Smooth muscle cell (in vitro differentiated cells): ENCODE measurements around the gene COA1. TPM values are rescaled to one million over a fixed set of nuclear protein-coding genes. Genes with fewer than 3 reads are reported as not detected.
"Not testable (repeated sequence)": the region's sequence is repeated elsewhere in the genome, so short reads cannot be mapped to it uniquely, and the experiment has no call there.

Experiments
- DNase-seq: peaks from one replicate; lab custom pipeline; 2025; ENCODE audit not compliant: unreplicated experiment; lab: John Stamatoyannopoulos, UW
- H2AFZ ChIP-seq: fragments of 200-600 bp; sonication (generic); 2 replicates; pipeline ENCODE4 v1.6.0; 2016; ENCODE audit warnings: antibody characterized with exemption, low read depth, mild to moderate bottlenecking
- H3F3A ChIP-seq: fragments of 200-600 bp; sonication (generic); 2 replicates; pipeline ENCODE4 v1.6.0; 2017; ENCODE audit warnings: antibody characterized with exemption, low read depth
- H3K27ac ChIP-seq: fragments of 200-600 bp; sonication (generic); 2 replicates; pipeline ENCODE4 v1.5.1; 2016; ENCODE audit warnings: low read depth, mild to moderate bottlenecking
- H3K27me3 ChIP-seq: fragments of 200-600 bp; sonication (generic); 2 replicates; pipeline ENCODE4 v1.6.1; 2016; ENCODE audit warnings: low read depth, mild to moderate bottlenecking
- H3K36me3 ChIP-seq: fragments of 200-600 bp; sonication (generic); 2 replicates; pipeline ENCODE4 v1.5.1; 2016; ENCODE audit warnings: low read depth
- H3K4me1 ChIP-seq: fragments of 200-600 bp; sonication (generic); 2 replicates; pipeline ENCODE4 v1.5.1; 2016; ENCODE audit warnings: low read depth
- H3K4me2 ChIP-seq: fragments of 200-600 bp; sonication (generic); 2 replicates; pipeline ENCODE4 v1.6.0; 2016; ENCODE audit warnings: mild to moderate bottlenecking
- H3K4me3 ChIP-seq: fragments of 200-600 bp; sonication (generic); 2 replicates; pipeline ENCODE4 v1.5.1; 2016; ENCODE audit warnings: mild to moderate bottlenecking
- H3K79me2 ChIP-seq: fragments of 200-600 bp; sonication (generic); 2 replicates; pipeline ENCODE4 v1.6.0; 2016; ENCODE audit warnings: low read depth, mild to moderate bottlenecking
- H3K9ac ChIP-seq: fragments of 200-600 bp; sonication (generic); 2 replicates; pipeline ENCODE4 v1.6.0; 2016; ENCODE audit warnings: low read depth
- H3K9me3 ChIP-seq: fragments of 200-600 bp; sonication (generic); replicated peaks from 2 replicates; pipeline ENCODE4 v1.5.1; 2016; ENCODE audit warnings: low read depth
- H4K20me1 ChIP-seq: fragments of 200-600 bp; sonication (generic); 2 replicates; pipeline ENCODE4 v1.6.0; 2016; ENCODE audit warnings: low read depth
- WGBS: methylation state at CpG from one replicate; pipeline ENCODE4 v1.1.7; 2016; ENCODE audit warnings: low lambda C conversion rate; 5-methylcytosine and 5-hydroxymethylcytosine counted together
- polyA plus RNA-seq: library from polyadenylated mRNA; unstranded; fragments of >200 nt; fragmentation: Nextera tagmentation; extraction: Ambion mirVana; gene quantifications from 2 replicates; pipeline ENCODE4 v1.2.1, GENCODE V29; 2016
- total RNA-seq: library from RNA; depleted of rRNA; stranded (reverse); fragments of >200 nt; gene quantifications from 2 replicates; pipeline ENCODE4 v1.2.3, GENCODE V29; 2014
- TF ChIP-seq, protein P1 (sequence below): fragments of 200-600 bp; sonication (generic); IDR thresholded peaks from 2 replicates; pipeline ENCODE4 v1.5.1; 2017; ENCODE audit warnings: borderline replicate concordance, mild to moderate bottlenecking, antibody characterized with exemption; ENCODE audit not compliant: insufficient read depth, poor library complexity, severe bottlenecking

The COA1 gene
- total and polyA plus RNA-seq, 2 experiments from 2014 or later: 63.1 to 67.5 TPM

DNA sequence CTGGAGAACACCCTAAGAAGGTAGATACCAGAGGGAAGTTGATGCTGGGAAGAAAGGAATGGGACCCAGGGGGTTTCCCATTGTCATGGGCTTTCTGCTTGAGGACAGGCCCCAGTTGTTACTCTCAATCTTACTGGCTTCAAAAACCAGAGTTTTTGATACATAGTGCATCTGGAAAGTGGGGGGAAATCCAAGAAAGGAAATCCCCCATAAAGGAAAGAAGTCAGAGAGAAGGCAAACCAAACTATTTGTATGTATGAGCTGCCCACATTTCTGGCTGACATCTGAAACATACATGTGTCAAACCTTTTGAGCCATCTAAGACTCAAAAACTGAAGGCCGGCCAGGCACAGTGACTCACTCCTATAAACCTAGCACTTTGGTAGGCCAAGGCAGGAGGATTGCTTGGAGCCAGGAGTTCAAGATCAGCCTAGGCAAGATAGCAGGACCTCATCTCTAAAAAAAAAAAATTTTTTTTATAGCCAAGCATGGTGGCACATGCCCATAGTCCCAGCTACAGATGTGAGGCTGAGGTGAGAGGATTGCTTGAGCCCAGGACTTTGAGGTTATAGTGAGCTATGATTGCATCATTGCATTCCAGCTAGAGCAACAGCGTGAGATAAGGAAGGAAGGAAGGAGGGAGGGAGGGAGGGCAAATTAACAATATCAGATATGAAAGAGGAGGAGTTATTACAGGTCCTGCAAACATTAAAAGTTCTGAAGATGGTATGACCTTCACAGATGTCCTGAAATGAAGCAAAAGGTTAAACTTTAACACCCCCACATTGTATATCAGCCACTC lies 6.7 kb upstream of the COA1 start:
- no peak overlapping the region for H2AFZ ChIP-seq
- 31% methylated on average over 2 of the region's 2 CpGs for WGBS
- TF ChIP-seq, protein P1, sequence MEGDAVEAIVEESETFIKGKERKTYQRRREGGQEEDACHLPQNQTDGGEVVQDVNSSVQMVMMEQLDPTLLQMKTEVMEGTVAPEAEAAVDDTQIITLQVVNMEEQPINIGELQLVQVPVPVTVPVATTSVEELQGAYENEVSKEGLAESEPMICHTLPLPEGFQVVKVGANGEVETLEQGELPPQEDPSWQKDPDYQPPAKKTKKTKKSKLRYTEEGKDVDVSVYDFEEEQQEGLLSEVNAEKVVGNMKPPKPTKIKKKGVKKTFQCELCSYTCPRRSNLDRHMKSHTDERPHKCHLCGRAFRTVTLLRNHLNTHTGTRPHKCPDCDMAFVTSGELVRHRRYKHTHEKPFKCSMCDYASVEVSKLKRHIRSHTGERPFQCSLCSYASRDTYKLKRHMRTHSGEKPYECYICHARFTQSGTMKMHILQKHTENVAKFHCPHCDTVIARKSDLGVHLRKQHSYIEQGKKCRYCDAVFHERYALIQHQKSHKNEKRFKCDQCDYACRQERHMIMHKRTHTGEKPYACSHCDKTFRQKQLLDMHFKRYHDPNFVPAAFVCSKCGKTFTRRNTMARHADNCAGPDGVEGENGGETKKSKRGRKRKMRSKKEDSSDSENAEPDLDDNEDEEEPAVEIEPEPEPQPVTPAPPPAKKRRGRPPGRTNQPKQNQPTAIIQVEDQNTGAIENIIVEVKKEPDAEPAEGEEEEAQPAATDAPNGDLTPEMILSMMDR: no peak
- no peaks in the 10 kb centered on the region for H3F3A ChIP-seq
- no peak overlapping the region for H3K9ac ChIP-seq
- no peak overlapping the region for H3K27ac ChIP-seq
- no peak for DNase-seq
- H3K79me2 ChIP-seq: no peaks in the 10 kb centered on the region
- H3K4me2 ChIP-seq: no peak overlapping the region
- no peak overlapping the region for H3K4me3 ChIP-seq
- no peaks in the 10 kb centered on the region for H3K9me3 ChIP-seq
- no peaks in the 10 kb centered on the region for H4K20me1 ChIP-seq
- H3K27me3 ChIP-seq: no peaks in the 10 kb centered on the region
- no peaks in the 10 kb centered on the region for H3K4me1 ChIP-seq
- no peaks in the 10 kb centered on the region for H3K36me3 ChIP-seq

DNA sequence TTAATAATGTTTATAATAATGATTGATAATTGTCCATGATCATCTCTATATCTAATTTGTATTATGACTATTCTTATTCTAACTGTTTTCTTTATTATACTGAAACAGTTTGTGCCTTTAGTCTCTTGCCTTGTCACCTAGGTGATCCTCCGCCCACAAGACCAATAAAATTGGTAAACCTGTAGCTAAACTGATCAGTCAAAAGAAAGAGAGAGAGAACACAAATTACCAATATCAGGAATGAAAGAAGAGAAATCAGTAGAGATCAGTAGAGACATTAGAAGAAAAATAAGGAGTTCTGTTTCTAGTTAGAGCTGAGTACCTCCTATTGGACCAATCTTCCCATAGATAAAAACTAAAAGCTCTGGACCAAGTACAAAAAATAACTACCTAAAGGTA lies 6.1 kb upstream of the COA1 start:
- Histone ChIP-seq H3K27ac (no peak overlapping the region), H3K79me2 (no peaks in the 10 kb centered on the region), H4K20me1 (no peaks in the 10 kb centered on the region), H3K36me3 (no peaks in the 10 kb centered on the region), H3K4me1 (no peaks in the 10 kb centered on the region), H3F3A (no peaks in the 10 kb centered on the region), H3K4me3 (no peak overlapping the region), H3K9ac (no peak overlapping the region), H2AFZ (no peak overlapping the region), H3K4me2 (no peak overlapping the region), H3K27me3 (no peaks in the 10 kb centered on the region), H3K9me3 (no peaks in the 10 kb centered on the region)
- DNase-seq: no peak
- TF ChIP-seq, protein P1: no peak
- WGBS: 100% methylated on average over 1 of the region's 1 CpG

DNA sequence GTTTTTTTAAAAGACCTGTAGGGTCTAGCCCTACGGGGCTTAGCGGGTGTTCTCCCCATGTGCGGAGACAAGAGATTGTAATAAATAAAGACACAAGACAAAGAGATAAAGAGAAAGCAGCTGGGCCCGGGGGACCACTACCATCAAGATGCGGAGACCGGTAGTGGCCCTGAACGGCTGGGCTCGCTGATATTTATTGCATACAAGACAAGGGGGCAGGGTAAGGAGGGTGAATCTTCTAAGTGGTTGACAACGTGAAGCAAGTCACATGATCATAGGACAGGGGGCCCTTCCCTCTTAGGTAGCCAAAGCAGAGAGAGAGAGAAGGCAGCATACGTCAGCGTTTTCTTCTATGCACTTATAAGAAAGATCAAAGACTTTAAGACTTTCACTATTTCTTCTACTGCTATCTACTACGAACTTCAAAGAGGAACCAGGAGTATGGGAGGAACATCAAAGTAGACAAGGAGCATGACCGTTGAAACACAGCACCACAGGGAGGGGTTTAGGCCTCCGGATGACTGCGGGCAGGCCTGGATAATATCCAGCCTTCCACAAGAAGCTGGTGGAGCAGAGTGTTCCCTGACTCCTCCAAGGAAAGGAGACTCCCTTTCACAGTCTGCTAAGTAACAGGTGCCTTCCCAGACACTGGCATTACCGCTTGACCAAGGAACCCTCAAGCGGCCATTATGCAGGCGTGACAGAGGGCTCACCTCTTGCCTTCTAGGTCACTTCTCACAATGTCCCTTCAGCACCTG lies 5.4 kb upstream of the COA1 start:
- H3K27ac ChIP-seq, H3F3A ChIP-seq, H3K4me1 ChIP-seq, H3K79me2 ChIP-seq, H3K36me3 ChIP-seq, H3K9ac ChIP-seq, H3K4me2 ChIP-seq, H2AFZ ChIP-seq, H3K27me3 ChIP-seq, DNase-seq, H4K20me1 ChIP-seq, H3K9me3 ChIP-seq, H3K4me3 ChIP-seq: not testable (repeated sequence)
- 83% methylated on average over 18 of the region's 18 CpGs for WGBS

DNA sequence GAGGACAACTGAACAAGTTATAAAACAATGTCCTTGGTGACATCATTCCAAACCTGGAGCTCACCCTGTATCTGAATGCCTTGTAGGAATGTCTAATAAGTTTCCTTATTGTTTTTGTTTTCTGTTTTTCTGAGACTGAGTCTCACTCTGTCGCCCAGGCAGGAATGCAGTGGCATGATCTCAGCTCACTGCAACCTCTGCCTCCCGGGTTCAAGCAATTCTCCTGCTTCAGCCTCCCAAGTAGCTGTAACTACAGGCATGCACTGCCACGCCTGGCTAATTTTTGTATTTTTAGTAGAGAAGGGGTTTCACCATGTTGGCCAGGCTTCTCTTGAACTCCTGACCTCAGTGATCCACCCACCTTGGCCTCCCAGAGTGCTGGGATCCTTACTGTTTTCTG lies 2.2 kb upstream of the COA1 start:
- not testable (repeated sequence) for H4K20me1 ChIP-seq, H2AFZ ChIP-seq, H3K36me3 ChIP-seq, H3K27ac ChIP-seq, H3K9ac ChIP-seq, H3K4me1 ChIP-seq, DNase-seq, H3K9me3 ChIP-seq, H3K4me3 ChIP-seq, H3K4me2 ChIP-seq, H3K27me3 ChIP-seq, H3F3A ChIP-seq
- H3K79me2 ChIP-seq: peaks cover 27% of the 10 kb centered on the region
- WGBS: 90% methylated on average over 3 of the region's 3 CpGs
